Astrocyte (in vitro differentiated cells and primary cell): ENCODE data around the gene SOX4. TPM values are rescaled to one million over a fixed set of nuclear protein-coding genes. Genes with fewer than 3 reads are reported as not detected.

Experiments used
- DNase-seq: peaks from one replicate; pipeline ENCODE4 v3.0.0-alpha.2; 2010; ENCODE audit warnings: low read depth
- FAIRE-seq: peaks from 2 replicates; lab custom pipeline; 2011; peaks lifted over from hg19 to GRCh38; lab: Jason Lieb, UNC
- H2AFZ ChIP-seq: 2 replicates; pipeline ENCODE4 v1.6.0; 2012; ENCODE audit warnings: low read depth, low read length, inconsistent platforms
- H3K27ac ChIP-seq: 2 replicates; pipeline ENCODE4 v1.5.1; 2011; ENCODE audit warnings: low read depth, low read length, inconsistent platforms
- H3K27me3 ChIP-seq: 2 replicates; pipeline ENCODE4 v1.6.0; 2011; ENCODE audit warnings: low read length, inconsistent platforms; ENCODE audit not compliant: insufficient read depth
- H3K36me3 ChIP-seq: 2 replicates; pipeline ENCODE4 v1.5.1; 2011; ENCODE audit warnings: low read length, inconsistent platforms; ENCODE audit not compliant: insufficient read depth
- H3K4me1 ChIP-seq: 2 replicates; pipeline ENCODE4 v1.5.1; 2011; ENCODE audit warnings: low read length, inconsistent platforms; ENCODE audit not compliant: insufficient read depth
- H3K4me2 ChIP-seq: 2 replicates; pipeline ENCODE4 v1.6.0; 2012; ENCODE audit warnings: low read length, inconsistent platforms
- H3K4me3 ChIP-seq: 2 replicates; pipeline ENCODE4 v1.5.1; 2011; ENCODE audit warnings: low read depth, mild to moderate bottlenecking, low read length, inconsistent platforms; ENCODE audit not compliant: insufficient read depth
- H3K79me2 ChIP-seq: 2 replicates; pipeline ENCODE4 v1.6.0; 2012; ENCODE audit warnings: mild to moderate bottlenecking, low read length, inconsistent platforms; ENCODE audit not compliant: insufficient read depth
- H3K9ac ChIP-seq: 2 replicates; pipeline ENCODE4 v1.6.0; 2012; ENCODE audit warnings: mild to moderate bottlenecking, low read length, inconsistent platforms
- H3K9me3 ChIP-seq: 2 replicates; pipeline ENCODE4 v1.5.1; 2012; ENCODE audit warnings: low read depth, mild to moderate bottlenecking, low read length, inconsistent platforms; ENCODE audit not compliant: insufficient read depth
- H4K20me1 ChIP-seq: 2 replicates; pipeline ENCODE4 v1.6.0; 2012; ENCODE audit warnings: low read length, inconsistent platforms; ENCODE audit not compliant: insufficient read depth
- H3K27ac Mint-ChIP-seq: one replicate; pipeline ENCODE4 v1.8.0; 2021; ENCODE audit warnings: mild to moderate bottlenecking, mixed read lengths; ENCODE audit not compliant: unreplicated experiment
- H3K27me3 Mint-ChIP-seq: one replicate; pipeline ENCODE4 v1.8.0; 2021; ENCODE audit warnings: low read depth, mixed read lengths; ENCODE audit not compliant: unreplicated experiment
- H3K36me3 Mint-ChIP-seq: one replicate; pipeline ENCODE4 v1.8.0; 2021; ENCODE audit warnings: low read depth, mixed read lengths; ENCODE audit not compliant: unreplicated experiment
- H3K4me1 Mint-ChIP-seq: one replicate; pipeline ENCODE4 v1.8.0; 2021; ENCODE audit warnings: low read depth, mixed read lengths; ENCODE audit not compliant: unreplicated experiment
- H3K4me3 Mint-ChIP-seq: one replicate; pipeline ENCODE4 v1.8.0; 2021; ENCODE audit warnings: mild to moderate bottlenecking, moderate library complexity, mixed read lengths; ENCODE audit not compliant: unreplicated experiment
- H3K9me3 Mint-ChIP-seq: one replicate; pipeline ENCODE4 v1.8.0; 2021; ENCODE audit warnings: mild to moderate bottlenecking, mixed read lengths; ENCODE audit not compliant: unreplicated experiment
- EZH2 ChIP-seq: IDR thresholded peaks from 2 replicates; pipeline ENCODE4 v1.6.1; 2012; ENCODE audit warnings: mild to moderate bottlenecking, low read length, inconsistent platforms; ENCODE audit not compliant: insufficient read depth
- total RNA-seq: library from RNA; stranded (reverse); gene quantifications from 2 replicates; pipeline ENCODE4 v1.2.1, GENCODE V29; 2021
- TF ChIP-seq, protein P1 (sequence below): IDR thresholded peaks from 2 replicates; pipeline ENCODE4 v1.5.1; 2011; ENCODE audit warnings: low read depth, mild to moderate bottlenecking, inconsistent platforms, low read length, moderate library complexity; ENCODE audit not compliant: insufficient read depth

The SOX4 gene
- total RNA-seq, 1 donor from 2014 or later = 108 TPM

DNA sequence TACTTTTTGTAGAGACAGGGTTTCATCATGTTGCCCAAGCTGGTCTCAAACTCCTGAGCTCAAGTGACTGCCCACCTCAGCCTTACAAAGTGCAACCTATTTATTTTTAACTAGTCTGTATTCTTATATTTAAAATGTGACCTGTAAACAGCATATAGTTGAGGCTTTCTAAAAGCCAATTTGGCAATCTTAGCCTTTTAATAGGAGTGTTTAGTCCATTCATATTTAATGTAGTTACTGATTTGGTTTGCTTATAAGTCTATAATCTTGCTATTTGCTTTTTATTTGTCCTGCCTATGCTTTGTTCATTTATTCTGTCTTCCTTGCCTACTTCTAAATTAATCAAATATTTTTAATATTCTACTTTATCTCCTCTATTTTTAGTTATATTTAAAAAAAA, 15.0 kb upstream of the SOX4 start:
- no peak for DNase-seq
- Mint-ChIP-seq H3K27me3 (no peaks in the 10 kb centered on the region), H3K4me3 (no peak overlapping the region), H3K27ac (no peak overlapping the region), H3K36me3 (no peaks in the 10 kb centered on the region), H3K9me3 (peaks cover 9% of the 10 kb centered on the region), H3K4me1 (no peaks in the 10 kb centered on the region)
- Histone ChIP-seq H3K4me1 (no peaks in the 10 kb centered on the region), H3K4me3 (no peak overlapping the region), H3K4me2 (no peak overlapping the region), H3K9ac (no peak overlapping the region), H2AFZ (no peak overlapping the region), H3K27ac (no peak overlapping the region), H3K9me3 (no peaks in the 10 kb centered on the region), H3K79me2 (no peaks in the 10 kb centered on the region), H3K27me3 (no peaks in the 10 kb centered on the region), H4K20me1 (no peaks in the 10 kb centered on the region), H3K36me3 (no peaks in the 10 kb centered on the region)
- TF ChIP-seq, protein P1, sequence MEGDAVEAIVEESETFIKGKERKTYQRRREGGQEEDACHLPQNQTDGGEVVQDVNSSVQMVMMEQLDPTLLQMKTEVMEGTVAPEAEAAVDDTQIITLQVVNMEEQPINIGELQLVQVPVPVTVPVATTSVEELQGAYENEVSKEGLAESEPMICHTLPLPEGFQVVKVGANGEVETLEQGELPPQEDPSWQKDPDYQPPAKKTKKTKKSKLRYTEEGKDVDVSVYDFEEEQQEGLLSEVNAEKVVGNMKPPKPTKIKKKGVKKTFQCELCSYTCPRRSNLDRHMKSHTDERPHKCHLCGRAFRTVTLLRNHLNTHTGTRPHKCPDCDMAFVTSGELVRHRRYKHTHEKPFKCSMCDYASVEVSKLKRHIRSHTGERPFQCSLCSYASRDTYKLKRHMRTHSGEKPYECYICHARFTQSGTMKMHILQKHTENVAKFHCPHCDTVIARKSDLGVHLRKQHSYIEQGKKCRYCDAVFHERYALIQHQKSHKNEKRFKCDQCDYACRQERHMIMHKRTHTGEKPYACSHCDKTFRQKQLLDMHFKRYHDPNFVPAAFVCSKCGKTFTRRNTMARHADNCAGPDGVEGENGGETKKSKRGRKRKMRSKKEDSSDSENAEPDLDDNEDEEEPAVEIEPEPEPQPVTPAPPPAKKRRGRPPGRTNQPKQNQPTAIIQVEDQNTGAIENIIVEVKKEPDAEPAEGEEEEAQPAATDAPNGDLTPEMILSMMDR = no peak
- TF ChIP-seq EZH2 = no peak
- no peak for FAIRE-seq

DNA sequence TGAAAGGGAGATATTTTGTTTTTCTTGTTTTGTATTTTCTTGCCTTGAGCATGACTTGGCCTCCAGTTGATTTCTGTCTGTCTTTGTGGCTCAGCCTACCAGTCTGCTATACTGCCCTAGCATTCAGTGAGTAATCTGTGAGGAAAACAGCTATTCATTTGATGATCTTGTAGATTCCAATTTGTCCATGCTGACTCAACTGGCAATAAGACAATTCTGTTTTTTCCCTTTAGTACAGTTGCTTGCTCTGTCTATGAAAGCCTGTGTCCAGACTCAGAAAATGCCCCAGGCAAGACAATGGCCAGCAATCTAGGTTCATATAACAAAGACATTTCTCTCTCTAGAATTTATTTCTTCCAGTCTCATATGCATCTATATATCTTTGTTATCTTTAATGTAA, 10.9 kb upstream of the SOX4 start:
- H3K4me3 ChIP-seq = no peak overlapping the region
- no peaks in the 10 kb centered on the region for H3K36me3 ChIP-seq
- H2AFZ ChIP-seq = no peak overlapping the region
- TF ChIP-seq, protein P1 = no peak
- no peaks in the 10 kb centered on the region for H4K20me1 ChIP-seq
- no peak overlapping the region for H3K9ac ChIP-seq
- H3K27me3 ChIP-seq = no peaks in the 10 kb centered on the region
- H3K4me1 ChIP-seq = no peaks in the 10 kb centered on the region
- DNase-seq (no peak), FAIRE-seq (no peak)
- H3K4me2 ChIP-seq = no peak overlapping the region
- H3K27ac ChIP-seq = no peak overlapping the region
- H3K4me3 Mint-ChIP-seq = no peak overlapping the region
- no peaks in the 10 kb centered on the region for H3K4me1 Mint-ChIP-seq
- H3K9me3 Mint-ChIP-seq = peaks cover 5% of the 10 kb centered on the region
- no peak overlapping the region for H3K27ac Mint-ChIP-seq
- H3K9me3 ChIP-seq = no peaks in the 10 kb centered on the region
- H3K36me3 Mint-ChIP-seq = no peaks in the 10 kb centered on the region
- no peaks in the 10 kb centered on the region for H3K27me3 Mint-ChIP-seq
- H3K79me2 ChIP-seq = no peaks in the 10 kb centered on the region

DNA sequence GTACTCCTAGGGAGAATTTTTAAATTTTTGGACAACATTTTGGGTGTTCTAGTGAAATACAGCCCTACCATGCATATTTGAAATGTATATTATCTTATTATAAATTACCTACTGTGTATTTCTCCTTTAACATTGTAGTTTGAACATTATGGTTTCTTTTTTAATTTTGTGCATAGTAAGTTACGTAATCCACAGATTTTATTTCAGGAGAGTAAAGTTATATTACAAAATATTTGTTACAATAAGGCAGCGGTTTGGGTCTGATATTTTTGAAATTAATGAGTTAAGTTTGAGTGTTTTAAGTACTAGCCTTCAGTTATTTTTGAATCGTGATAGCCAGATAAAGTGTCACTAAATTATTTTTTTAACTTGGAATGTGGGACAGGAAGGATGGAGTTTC, 7.3 kb upstream of the SOX4 start:
- H3K27ac Mint-ChIP-seq = no peak overlapping the region
- Histone ChIP-seq H3K4me3 (no peak overlapping the region), H3K27ac (no peak overlapping the region), H3K9me3 (no peaks in the 10 kb centered on the region), H3K4me2 (peak overlapping the region; percentile 96), H3K36me3 (no peaks in the 10 kb centered on the region), H3K4me1 (no peaks in the 10 kb centered on the region), H2AFZ (no peak overlapping the region), H3K79me2 (no peaks in the 10 kb centered on the region), H3K27me3 (no peaks in the 10 kb centered on the region), H3K9ac (no peak overlapping the region), H4K20me1 (no peaks in the 10 kb centered on the region)
- H3K9me3 Mint-ChIP-seq = peaks cover 5% of the 10 kb centered on the region
- peaks cover 8% of the 10 kb centered on the region for H3K4me1 Mint-ChIP-seq
- TF ChIP-seq, protein P1 = no peak
- no peak for TF ChIP-seq EZH2
- peak overlapping the region; percentile 96 for H3K4me3 Mint-ChIP-seq
- no peak for FAIRE-seq
- H3K36me3 Mint-ChIP-seq = no peaks in the 10 kb centered on the region
- DNase-seq = no peak
- no peaks in the 10 kb centered on the region for H3K27me3 Mint-ChIP-seq
